Anterior cingulate cortex (tissue), 58 donors: ENCODE results near the gene ZNF224.
A peak's percentile ranks its signal among the peaks of the same experiment; 100 is the strongest.
"Not testable (repeated sequence)": the region's sequence is repeated elsewhere in the genome, so short reads cannot be mapped to it uniquely, and the experiment has no call there.

Experiments used
- DNase-seq, 58 donors: peaks; one replicate each; lab custom pipeline; 2025; lab: John Stamatoyannopoulos, UW

Gene ZNF224

DNA sequence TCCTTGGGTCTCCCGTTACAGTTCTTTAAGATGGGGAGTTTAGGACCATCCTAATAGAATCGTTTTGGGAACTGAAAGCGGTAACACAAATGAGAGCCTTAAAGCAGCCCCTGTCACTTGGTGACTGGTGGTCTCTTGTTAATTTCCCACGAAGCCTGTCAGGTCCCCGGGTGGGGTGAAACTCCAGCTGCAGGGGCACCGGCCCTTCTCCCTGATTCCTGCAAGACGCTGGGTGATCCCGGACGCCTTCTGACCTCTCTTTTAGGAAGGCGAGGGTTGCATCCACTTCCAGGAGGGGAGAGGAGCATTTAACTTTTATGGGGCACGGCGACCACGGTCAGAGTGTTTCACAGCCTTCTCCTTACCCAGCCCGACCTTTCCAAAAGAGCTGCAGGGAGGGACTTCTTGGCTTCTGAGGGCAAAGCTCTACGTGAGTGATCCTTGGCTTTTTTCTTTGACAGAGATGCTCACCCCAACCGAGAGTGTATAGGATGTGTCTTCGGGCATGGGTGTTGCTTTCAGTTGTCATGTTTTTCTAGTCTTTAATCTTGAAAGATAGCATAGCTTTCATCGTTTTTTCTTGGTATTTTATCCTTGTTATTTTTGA lies 19.7 kb downstream of the ZNF224 start:
- peak in 6 of 58 donors; percentile 4 to 42 (median 13) for DNase-seq

DNA sequence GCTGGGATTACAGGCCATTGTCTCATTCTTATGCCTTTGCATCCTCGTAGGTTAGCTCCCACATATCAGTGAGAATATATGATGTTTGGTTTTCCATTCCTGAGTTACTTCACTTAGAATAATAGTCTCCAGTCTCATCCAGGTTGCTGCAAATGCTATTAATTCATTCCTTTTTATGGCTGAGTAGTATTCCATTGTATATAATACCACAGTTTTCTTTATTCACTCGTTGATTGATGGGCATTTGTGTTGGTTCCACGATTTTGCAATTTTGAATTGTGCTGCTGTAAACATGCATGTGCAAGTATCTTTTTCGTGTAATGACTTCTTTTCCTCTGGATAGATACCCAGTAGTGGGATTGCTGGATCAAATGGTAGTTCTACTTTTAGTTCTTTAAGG lies 27.0 kb downstream of the ZNF224 start:
- DNase-seq, result not testable (repeated sequence)

DNA sequence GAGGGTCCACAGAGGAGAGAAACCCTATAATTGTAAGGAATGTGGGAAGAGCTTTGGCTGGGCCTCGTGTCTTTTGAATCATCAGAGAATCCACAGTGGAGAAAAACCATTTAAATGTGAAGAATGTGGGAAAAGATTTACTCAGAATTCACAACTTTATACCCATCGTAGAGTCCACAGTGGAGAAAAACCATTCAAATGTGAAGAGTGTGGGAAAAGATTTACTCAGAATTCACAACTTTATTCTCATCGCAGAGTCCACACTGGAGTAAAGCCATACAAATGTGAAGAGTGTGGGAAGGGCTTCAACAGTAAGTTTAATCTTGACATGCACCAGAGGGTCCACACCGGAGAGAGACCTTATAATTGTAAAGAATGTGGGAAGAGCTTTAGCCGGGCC lies 37.8 kb downstream of the ZNF224 start:
- DNase-seq, result no peak

DNA sequence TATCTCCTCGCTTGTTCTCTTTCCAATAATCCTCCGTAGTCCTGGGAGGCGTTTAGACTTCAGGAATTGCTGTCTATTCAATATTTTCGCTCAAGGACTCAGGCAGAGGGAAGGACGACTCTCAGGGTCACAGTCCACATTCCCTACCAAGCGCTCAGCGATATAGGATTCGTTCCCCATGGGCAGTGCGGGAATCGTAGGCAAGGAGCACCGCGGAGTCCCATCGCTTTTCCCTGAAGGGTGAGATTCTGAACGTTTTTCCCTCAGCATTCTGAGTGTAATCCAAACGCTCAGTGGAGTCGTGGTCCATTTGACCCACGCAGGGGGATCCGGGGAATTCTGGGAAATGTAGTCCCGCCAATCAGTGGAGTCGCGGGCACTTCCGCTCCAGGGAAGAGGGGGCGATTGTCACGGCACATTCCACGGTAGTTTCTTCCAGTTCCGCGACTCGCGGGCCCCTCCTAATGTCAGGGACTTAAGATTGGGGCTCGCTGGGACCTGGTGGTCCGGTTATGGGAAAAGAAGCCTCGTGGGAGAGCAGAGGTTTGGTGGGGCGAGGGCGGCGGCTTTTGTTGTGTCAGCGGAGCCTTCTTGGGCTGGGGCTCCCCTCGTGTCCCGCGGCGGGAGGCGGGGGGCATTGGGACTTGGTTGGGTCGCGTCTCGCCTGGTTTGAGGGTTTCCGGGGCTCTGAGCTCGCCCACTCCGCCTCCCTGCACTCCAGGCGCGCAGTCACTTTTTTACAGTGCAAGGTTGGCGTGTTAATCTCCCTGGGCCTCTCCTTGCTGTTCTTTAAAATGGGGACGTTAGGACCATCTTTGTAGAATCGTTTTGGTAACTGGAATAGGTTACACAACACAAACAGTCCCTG lies 47.3 kb downstream of the ZNF224 start, which contains the start of gene ZNF234:
Gene ZNF234 (plus strand): TSS at position 364 of the 868 bp plus-strand sequence. CDS start 3,079 bp downstream, outside the sequence.
- peak in 57 of 58 donors; percentile 22 to 92 (median 81) for DNase-seq

DNA sequence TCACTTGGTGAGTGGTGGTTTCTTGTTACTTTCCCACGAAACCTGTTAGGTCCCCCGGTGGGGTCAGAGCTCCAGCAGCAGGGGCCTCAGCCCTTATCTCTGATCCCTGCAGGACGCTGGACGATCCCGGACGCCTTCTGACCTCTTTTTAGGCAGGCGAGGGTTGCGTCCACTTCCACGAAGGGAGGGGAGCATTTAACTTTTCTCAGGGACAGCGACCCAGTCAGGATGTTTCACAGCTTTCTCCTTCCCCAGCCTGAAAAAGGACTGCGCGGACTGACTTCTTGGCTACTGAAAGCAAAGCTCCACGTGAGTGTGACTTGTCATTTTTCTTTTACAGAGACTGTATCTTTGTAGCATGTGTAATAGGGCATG lies 47.9 kb downstream of the ZNF224 start:
- peak in 8 of 58 donors; percentile 0 to 26 (median 10) for DNase-seq

DNA sequence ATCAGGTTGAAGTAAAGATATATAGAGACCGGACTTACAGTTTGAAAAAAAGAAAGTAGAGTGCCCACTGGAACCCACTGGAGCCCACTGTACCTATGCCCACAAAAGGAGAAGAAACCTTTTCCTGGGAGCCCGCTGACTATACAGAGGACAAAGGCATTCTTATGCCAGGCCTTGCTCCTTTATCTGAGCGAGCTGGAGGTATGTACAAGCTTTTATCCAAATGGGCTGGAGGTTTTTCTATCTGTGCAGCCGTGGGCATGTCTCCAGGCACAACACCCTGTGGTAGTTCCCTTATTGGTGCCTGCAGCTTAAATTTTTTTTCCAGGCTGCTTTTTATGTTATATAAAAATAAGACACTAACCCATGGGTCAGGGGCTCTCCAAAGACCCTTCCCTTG lies 55.6 kb downstream of the ZNF224 start:
- DNase-seq, result no peak

DNA sequence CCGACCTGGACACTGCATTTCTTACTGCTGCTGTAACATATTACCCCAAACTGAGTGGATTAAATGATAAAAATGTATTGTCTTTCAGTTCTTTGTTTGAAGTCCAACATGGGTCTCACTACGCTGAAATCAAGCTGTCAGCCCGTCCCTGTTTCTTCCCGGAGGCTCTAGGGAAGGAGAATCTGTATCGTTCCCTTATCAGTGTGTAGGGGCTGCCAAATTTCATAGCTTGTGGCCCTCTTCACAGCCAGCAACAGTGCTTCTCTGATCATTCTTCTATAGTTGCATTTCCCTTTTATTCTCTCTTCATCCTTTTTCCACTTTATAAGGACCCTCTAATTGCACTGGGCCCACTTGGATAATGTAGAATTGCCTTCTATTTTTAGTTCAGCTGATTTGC lies 57.3 kb downstream of the ZNF224 start:
- DNase-seq, result no peak

DNA sequence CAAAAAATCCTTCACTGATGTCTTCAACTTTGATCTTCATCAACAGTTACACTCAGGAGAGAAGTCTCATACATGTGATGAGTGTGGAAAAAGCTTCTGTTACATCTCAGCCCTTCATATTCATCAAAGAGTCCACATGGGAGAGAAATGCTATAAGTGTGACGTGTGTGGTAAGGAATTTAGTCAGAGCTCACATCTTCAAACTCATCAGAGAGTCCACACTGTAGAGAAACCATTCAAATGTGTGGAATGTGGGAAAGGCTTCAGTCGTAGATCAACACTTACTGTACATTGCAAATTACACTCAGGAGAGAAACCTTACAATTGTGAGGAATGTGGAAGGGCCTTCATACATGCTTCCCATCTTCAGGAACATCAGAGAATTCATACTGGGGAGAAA lies 62.3 kb downstream of the ZNF224 start:
- DNase-seq, result no peak
